Ishikawa (cell line): Measurements from ENCODE around the gene C2orf92.

ENCODE experiments used
- CEBPB ChIP-seq: IDR thresholded peaks from 2 replicates; pipeline ENCODE4 v1.6.1; 2012
- EGR1 ChIP-seq: IDR thresholded peaks from 2 replicates; pipeline ENCODE4 v1.6.1; 2012
- EP300 ChIP-seq: IDR thresholded peaks from 2 replicates; pipeline ENCODE4 v1.6.1; 2012; ENCODE audit warnings: borderline replicate concordance
- RAD21 ChIP-seq: IDR thresholded peaks from 2 replicates; pipeline ENCODE4 v1.6.1; 2012; ENCODE audit warnings: low read depth
- TCF12 ChIP-seq: IDR thresholded peaks from 2 replicates; pipeline ENCODE4 v1.6.1; 2012; ENCODE audit warnings: low read depth
- TF ChIP-seq, protein P1 (sequence below): IDR thresholded peaks from 2 replicates; pipeline ENCODE4 v1.6.1; 2012
- TF ChIP-seq, protein P2 (sequence below): IDR thresholded peaks from 2 replicates; pipeline ENCODE4 v1.6.1; 2012

DNA sequence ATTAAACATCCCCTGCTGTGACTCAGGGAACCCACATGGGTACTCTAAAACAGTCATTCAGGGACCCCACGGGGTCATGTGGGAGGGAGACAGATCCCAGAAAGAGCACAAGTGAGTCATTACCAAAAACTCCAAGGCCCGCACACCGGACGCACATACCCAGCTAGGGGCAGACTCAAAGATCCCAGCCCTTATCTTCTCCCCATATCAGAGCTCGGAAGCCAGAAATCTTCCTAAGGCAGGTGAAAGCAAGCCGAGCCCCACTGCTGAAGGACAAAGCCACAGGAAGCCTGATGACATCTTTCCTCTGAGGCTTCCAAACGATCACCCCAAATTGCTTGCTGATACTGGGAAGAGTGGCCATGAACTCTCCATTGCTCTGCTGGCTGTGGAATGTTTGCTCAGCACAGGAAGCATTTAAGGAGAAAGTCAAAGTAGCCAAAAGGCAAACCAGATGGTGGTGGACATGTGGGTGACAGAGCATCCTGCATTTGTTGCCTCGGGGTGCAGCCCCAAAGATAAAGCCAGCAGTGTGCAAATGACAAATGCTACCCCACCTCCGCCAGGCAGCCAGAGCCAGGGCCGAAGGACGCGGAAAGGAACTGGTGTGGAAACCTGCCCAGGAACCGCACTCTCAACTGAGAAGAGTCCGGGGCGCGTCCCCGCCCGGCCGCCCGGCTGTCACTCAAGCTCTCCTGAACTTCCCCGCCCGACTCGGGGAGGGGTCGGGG, 6.5 kb upstream of the C2orf92 start:
- TF ChIP-seq CEBPB: no peak
- TF ChIP-seq EP300: no peak
- TF ChIP-seq TCF12: no peak
- TF ChIP-seq, protein P1, sequence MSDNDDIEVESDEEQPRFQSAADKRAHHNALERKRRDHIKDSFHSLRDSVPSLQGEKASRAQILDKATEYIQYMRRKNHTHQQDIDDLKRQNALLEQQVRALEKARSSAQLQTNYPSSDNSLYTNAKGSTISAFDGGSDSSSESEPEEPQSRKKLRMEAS: peak; percentile 13; the same call in 1 of the 2 replicates
- TF ChIP-seq, protein P2, sequence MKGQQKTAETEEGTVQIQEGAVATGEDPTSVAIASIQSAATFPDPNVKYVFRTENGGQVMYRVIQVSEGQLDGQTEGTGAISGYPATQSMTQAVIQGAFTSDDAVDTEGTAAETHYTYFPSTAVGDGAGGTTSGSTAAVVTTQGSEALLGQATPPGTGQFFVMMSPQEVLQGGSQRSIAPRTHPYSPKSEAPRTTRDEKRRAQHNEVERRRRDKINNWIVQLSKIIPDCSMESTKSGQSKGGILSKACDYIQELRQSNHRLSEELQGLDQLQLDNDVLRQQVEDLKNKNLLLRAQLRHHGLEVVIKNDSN: no peak
- TF ChIP-seq RAD21: no peak
- no peak for TF ChIP-seq EGR1
